ENCODE measurements around the gene BANK1.

GRCh38 chr4:101851672-101852071 is 61.1 kb downstream of the BANK1 start:
- TF ChIP-seq EP300 (IDR thresholded peaks at IDR 0.05) (no peak), CTCF (IDR thresholded peaks at IDR 0.05) (no peak), POLR2A (IDR thresholded peaks at IDR 0.05) (no peak), POLR2AphosphoS5 (IDR thresholded peaks at IDR 0.05) (no peak)

Data from stomach (tissue), 4 donors.